ENCODE measurements around the gene THOC6.

The THOC6 gene

GRCh38 chr16:3058139-3059030 is 34.5 kb downstream of the THOC6 start:
- no peak for TF ChIP-seq REST (IDR thresholded peaks at IDR 0.05; ENCODE audit: low read depth)
- no peak for TF ChIP-seq USF1 (IDR thresholded peaks at IDR 0.05)
- TF ChIP-seq TCF12 (IDR thresholded peaks at IDR 0.05; ENCODE audit: low read depth) = no peak
- no peak for TF ChIP-seq EP300 (IDR thresholded peaks at IDR 0.05; ENCODE audit: borderline replicate concordance)
- TF ChIP-seq TEAD4 (IDR thresholded peaks at IDR 0.05) = no peak
- TF ChIP-seq FOXM1 (IDR thresholded peaks at IDR 0.05; ENCODE audit: borderline replicate concordance, low read depth) = no peak
- no peak for TF ChIP-seq CREB1 (IDR thresholded peaks at IDR 0.05; ENCODE audit: low read depth)
- no peak; the same call in 1 of the 2 replicates for TF ChIP-seq ZBTB7A (IDR thresholded peaks at IDR 0.05; ENCODE audit: low read depth)
- TF ChIP-seq TAF1 (IDR thresholded peaks at IDR 0.05; ENCODE audit: low read depth) = no peak
- no peak for TF ChIP-seq MAX (IDR thresholded peaks at IDR 0.05)
- TF ChIP-seq YY1 (IDR thresholded peaks at IDR 0.05; ENCODE audit: low read depth) = no peak
- TF ChIP-seq CEBPB (IDR thresholded peaks at IDR 0.05) = no peak
- no peak for TF ChIP-seq RAD21 (IDR thresholded peaks at IDR 0.05; ENCODE audit: low read depth)
- TF ChIP-seq NFIC (IDR thresholded peaks at IDR 0.05) = no peak
- TF ChIP-seq EGR1 (IDR thresholded peaks at IDR 0.05) = no peak

- TF ChIP-seq TEAD4 (IDR thresholded peaks at IDR 0.05) (0 out of 2 replicates have a peak, but pooled peaks have one; percentile 21), MAX (IDR thresholded peaks at IDR 0.05) (peak; percentile 54; the same call in 1 of the 2 replicates), CEBPB (IDR thresholded peaks at IDR 0.05) (no peak), CREB1 (IDR thresholded peaks at IDR 0.05; ENCODE audit: low read depth) (no peak), REST (IDR thresholded peaks at IDR 0.05; ENCODE audit: low read depth) (no peak), TCF12 (IDR thresholded peaks at IDR 0.05; ENCODE audit: low read depth) (no peak), ZBTB7A (IDR thresholded peaks at IDR 0.05; ENCODE audit: low read depth) (peak; percentile 93), TAF1 (IDR thresholded peaks at IDR 0.05; ENCODE audit: low read depth) (peak; percentile 36; the same call in 1 of the 2 replicates), EP300 (IDR thresholded peaks at IDR 0.05; ENCODE audit: borderline replicate concordance) (no peak), NFIC (IDR thresholded peaks at IDR 0.05) (no peak), EGR1 (IDR thresholded peaks at IDR 0.05) (0 out of 2 replicates have a peak, but pooled peaks have one; percentile 22), FOXM1 (IDR thresholded peaks at IDR 0.05; ENCODE audit: borderline replicate concordance, low read depth) (no peak), RAD21 (IDR thresholded peaks at IDR 0.05; ENCODE audit: low read depth) (peak; percentile 76)
Measured at GRCh38 chr16:3059041-3059722, 35.3 kb downstream of the THOC6 start.

- TF ChIP-seq RAD21 (IDR thresholded peaks at IDR 0.05; ENCODE audit: low read depth) (no peak), EP300 (IDR thresholded peaks at IDR 0.05; ENCODE audit: borderline replicate concordance) (no peak), CREB1 (IDR thresholded peaks at IDR 0.05; ENCODE audit: low read depth) (no peak), TAF1 (IDR thresholded peaks at IDR 0.05; ENCODE audit: low read depth) (no peak), NFIC (IDR thresholded peaks at IDR 0.05) (no peak), USF1 (IDR thresholded peaks at IDR 0.05) (no peak), TEAD4 (IDR thresholded peaks at IDR 0.05) (no peak)
Measured at GRCh38 chr16:3059723-3060242, 35.9 kb downstream of the THOC6 start.

- TF ChIP-seq REST (IDR thresholded peaks at IDR 0.05; ENCODE audit: low read depth) (no peak), YY1 (IDR thresholded peaks at IDR 0.05; ENCODE audit: low read depth) (no peak), MAX (IDR thresholded peaks at IDR 0.05) (no peak), EP300 (IDR thresholded peaks at IDR 0.05; ENCODE audit: borderline replicate concordance) (no peak), CREB1 (IDR thresholded peaks at IDR 0.05; ENCODE audit: low read depth) (no peak), EGR1 (IDR thresholded peaks at IDR 0.05) (no peak), USF1 (IDR thresholded peaks at IDR 0.05) (no peak), TCF12 (IDR thresholded peaks at IDR 0.05; ENCODE audit: low read depth) (no peak), TEAD4 (IDR thresholded peaks at IDR 0.05) (no peak), RAD21 (IDR thresholded peaks at IDR 0.05; ENCODE audit: low read depth) (no peak), ZBTB7A (IDR thresholded peaks at IDR 0.05; ENCODE audit: low read depth) (no peak), TAF1 (IDR thresholded peaks at IDR 0.05; ENCODE audit: low read depth) (no peak), NFIC (IDR thresholded peaks at IDR 0.05) (no peak)
Measured at GRCh38 chr16:3060339-3061127, 36.7 kb downstream of the THOC6 start.

All from Ishikawa (cell line).